Fibroblast of skin of right biceps (primary cell): ENCODE data around the gene FCN1.

Experiments used
- DNase-seq: peaks from one replicate; pipeline ENCODE4 v3.0.0-alpha.2; 2013

FCN1 gene

GRCh38 chr9:134913041-134913712 is 4.5 kb downstream of the FCN1 start:
- DNase-seq = no peak

GRCh38 chr9:134912126-134912840 is 5.4 kb downstream of the FCN1 start:
- DNase-seq = no peak

GRCh38 chr9:134909511-134910481 is 7.9 kb downstream of the FCN1 start:
- no peak for DNase-seq

- DNase-seq = no peak
Measured at GRCh38 chr9:134908524-134909309, 9.0 kb downstream of the FCN1 start.

DNA sequence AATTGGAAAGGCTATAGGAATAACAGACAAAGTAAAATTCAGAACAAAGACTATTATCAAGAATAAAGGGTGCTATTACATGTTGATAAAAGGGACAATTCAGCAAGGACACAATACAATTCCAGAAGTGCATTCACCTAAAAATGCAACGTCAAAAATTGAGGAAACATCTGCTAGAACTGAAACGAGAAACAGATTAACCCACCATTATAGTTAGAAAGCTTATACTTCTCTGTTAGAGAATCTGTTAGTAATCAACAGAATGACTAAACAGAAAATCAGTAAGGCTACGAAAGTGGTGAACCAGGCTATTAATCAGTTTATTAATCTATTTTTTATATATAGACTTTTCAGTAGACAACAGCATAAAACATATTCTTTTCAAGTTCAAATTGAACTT is 14.8 kb downstream of the FCN1 start:
- DNase-seq = no peak

DNA sequence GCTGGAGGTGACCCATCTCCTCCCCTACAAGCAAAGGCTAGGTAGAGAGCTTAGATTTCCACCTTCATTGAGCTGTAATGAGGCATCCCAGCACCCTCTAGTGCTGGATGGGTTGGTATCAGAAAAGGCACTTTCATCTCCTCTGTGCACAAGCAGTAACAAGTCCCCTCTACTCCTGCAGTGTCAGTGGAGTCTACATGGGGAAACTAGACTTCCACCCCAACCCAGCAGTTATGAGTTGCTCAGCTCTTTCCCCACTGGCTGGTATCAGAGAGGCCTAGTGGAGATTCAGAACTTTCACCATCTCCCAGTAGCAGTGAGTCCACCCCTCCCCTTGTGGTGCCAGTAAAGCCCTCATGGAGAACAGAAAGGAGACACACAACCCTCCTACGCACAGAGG is 17.9 kb downstream of the FCN1 start:
- no peak for DNase-seq

- DNase-seq = no peak
Measured at GRCh38 chr9:134899168-134899567, 18.5 kb downstream of the FCN1 start.

DNA sequence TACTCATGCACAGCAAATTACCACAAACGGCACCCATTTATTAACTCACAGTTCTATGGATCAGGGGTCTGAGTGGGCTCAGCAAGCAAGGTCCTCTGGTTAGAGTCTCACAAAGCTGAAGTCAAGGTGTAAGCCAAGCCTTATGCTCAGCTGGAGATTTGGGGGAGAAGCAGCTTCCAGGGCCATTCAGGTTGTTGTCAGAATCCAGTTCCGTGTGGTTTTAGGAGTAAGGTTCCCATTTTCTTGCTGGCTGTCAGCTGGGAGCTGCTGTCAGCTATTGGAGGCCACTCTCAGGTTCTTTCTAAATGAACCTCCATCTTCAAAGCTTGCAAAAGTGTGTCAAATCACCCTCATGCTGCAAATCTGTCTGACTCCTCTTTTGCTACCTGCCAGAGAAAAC is 19.4 kb downstream of the FCN1 start:
- no peak for DNase-seq

- DNase-seq = no peak
Measured at GRCh38 chr9:134897584-134898170, 20.0 kb downstream of the FCN1 start.

DNA sequence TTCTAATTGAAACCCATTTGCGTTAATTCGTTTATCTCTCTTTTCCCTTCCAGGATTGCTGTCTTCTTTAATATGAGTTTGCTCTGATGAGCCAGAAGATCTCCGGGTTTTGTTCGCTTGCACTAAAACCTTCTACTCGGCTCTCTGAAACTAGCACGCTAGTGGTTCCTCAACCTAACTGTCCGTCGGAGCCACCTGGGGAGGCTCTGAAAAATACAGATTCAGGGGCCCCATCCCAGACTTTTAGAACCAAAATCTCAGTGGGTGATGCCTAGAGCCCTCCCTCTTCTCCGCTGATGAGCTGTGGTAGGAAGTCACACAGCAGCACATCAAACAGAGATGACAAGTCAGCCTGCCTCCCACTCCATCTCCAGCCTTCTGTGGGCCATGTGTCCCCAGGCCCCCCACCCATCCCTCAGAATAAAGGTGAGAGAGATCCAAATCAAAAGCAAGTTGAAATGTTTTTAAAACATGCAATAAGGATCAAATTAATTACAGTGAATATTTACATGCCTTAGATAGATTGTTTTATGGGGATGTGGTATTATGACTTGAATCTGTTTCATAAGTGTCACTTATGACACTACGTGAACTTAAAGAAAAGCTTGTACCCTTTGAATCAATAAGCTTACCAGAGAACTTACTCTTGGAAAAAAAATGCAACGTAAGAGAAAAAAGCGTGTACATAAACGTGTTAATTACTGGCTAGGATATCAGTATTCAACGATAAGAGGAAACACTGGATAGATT is 20.7 kb downstream of the FCN1 start:
- DNase-seq = no peak

DNA sequence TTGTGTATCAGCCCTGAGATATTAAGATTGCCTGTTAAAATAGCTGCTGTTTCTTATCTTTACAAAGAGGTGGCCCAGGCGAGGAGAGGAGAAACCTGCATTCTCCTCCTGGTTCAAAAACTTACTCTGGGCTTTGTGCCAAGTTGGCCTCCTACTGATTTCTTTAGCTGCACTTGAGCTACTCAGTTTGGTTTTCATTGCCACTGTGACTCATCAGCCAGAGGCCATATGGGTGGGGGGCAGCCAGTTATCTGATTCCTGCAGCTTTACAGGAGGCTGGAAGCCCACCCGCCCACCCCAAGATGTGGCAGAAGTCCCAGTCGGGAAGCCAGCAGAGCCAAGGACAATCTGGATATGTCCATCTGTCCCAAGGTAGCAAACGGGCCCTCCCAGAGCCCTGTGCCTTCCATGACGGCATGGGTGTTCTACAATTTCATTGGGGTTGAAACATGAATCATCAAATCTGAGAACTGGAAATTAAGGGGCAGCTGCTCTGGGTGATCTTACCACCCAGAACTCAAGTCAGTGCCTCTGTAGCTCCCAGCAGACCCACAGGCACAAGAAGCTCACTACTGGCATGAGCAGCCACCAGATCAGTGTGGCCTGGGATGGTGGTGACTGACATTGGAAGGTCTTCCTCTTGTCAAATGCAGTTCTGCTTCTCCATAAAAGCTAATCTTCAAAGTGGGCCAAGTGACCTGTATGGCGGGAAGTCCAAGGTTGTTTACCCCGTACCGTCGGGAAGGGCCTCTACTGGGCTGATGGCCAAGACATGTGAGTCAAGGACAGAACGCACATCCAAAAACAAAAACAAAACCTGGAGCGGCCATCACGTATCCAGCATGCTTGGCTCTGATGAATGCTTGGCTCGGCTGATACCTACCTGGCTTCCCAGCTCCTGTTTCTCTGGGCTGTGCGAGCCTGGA is 21.5 kb downstream of the FCN1 start:
- peak; percentile 83 for DNase-seq

- DNase-seq = no peak
Measured at GRCh38 chr9:134895567-134895907, 22.2 kb downstream of the FCN1 start.

GRCh38 chr9:134895097-134895496 is 22.6 kb downstream of the FCN1 start:
- DNase-seq = no peak

DNA sequence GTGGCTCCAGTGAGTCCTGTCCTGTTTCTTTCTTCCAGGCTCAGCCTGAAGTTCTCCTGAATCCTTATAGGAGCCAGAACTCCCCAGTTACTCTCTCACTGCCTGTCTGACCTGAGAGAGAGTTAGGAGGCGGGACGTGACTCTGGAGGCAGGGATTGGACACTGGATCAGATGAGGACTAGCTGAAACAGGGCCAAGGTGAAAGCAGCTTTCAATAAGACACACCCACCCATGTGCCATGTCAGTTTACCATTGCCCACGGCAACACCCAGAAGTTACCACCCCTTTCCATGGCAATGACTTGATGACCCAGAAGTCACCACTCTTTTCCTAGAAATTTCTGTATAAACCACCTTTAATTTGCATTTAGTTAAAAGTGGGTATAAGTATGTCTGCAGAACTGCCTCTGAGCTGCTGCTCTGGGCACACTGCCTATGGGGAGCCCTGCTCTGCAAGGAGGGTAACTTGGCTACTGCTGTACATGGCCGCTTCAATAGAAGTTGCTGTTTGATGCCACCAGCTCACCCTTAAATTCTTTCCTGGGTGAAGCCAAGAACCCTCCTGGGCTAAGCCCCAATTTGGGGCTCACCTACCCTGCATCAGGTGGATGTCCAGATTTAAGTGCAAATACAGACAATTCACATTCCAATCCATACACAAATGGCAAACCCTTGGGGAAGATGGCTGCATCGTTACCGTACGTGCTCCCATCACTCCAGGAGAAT is 23.4 kb downstream of the FCN1 start:
- DNase-seq = no peak

GRCh38 chr9:134892820-134893420 is 24.8 kb downstream of the FCN1 start:
- no peak for DNase-seq

GRCh38 chr9:134892221-134892620 is 25.5 kb downstream of the FCN1 start:
- no peak for DNase-seq

DNA sequence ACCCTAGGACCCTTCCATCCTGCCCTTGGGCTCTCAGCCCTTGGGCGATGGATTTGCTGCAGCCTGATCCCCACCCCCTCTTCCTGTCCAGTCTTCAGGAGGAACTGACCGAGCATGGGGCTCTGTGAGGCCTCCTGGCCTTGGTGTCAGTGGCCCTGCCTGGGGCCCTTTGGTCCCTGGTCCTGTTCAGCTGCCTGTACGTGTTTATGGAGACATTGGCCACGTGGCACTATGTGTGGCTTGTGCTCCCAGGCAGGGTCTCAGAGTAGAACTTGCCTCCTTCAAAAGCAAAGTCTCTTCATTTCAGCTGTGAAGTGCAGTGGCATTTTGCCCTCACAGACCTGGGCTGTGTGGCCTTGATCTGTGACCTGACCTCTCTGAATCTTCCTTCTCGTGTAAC is 26.0 kb downstream of the FCN1 start:
- DNase-seq = no peak

GRCh38 chr9:134891053-134891452 is 26.7 kb downstream of the FCN1 start:
- no peak for DNase-seq

DNA sequence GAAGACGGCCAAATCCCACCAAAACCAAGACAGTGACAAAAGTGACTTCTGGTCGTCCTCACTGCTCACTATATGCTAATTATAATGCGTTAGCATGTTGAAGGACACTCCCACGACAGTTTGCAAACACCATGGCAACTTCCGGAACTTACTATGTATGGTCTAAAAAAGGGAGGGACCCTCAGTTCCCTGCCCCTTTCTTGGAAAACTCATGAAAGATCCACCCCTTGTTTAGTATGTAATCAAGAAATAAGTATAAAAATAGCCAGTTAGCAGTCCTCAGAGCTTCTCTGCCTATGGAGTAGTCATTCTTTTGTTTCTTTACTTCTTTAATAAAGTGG is 27.6 kb downstream of the FCN1 start:
- no peak for DNase-seq
